GM23338 (cell line): ENCODE measurements around the gene LCTL. TPM values are rescaled to one million over a fixed set of nuclear protein-coding genes. Genes with fewer than 3 reads are reported as not detected.

Experiments used
- ATAC-seq: fragments of 200-7000 bp; cut with Tn5 transposase; 3 replicates; pipeline ENCODE4 v1.9.1; 2020
- DNase-seq: peaks from one replicate; pipeline ENCODE4 v3.0.0-alpha.2; 2015; ENCODE audit warnings: low spot score
- H2AFZ ChIP-seq: fragments of 200-600 bp; sonication (generic); 2 replicates; pipeline ENCODE4 v1.8.0; 2016; ENCODE audit warnings: antibody characterized with exemption, mild to moderate bottlenecking, moderate library complexity
- H3F3A ChIP-seq: fragments of 200-600 bp; sonication (generic); replicated peaks from 2 replicates; pipeline ENCODE4 v1.8.0; 2017; ENCODE audit warnings: antibody characterized with exemption, mixed run types, low read depth
- H3K27ac ChIP-seq: fragments of 200-600 bp; sonication (generic); 2 replicates; pipeline ENCODE4 v1.6.1; 2016; ENCODE audit warnings: low read depth
- H3K27me3 ChIP-seq: fragments of 200-600 bp; sonication (generic); 2 replicates; pipeline ENCODE4 v1.8.0; 2016; ENCODE audit warnings: mild to moderate bottlenecking, mixed run types, moderate library complexity; ENCODE audit not compliant: insufficient read depth
- H3K36me3 ChIP-seq: fragments of 200-600 bp; sonication (generic); 2 replicates; pipeline ENCODE4 v1.8.0; 2016; ENCODE audit warnings: mild to moderate bottlenecking; ENCODE audit not compliant: insufficient read depth
- H3K4me1 ChIP-seq: fragments of 200-600 bp; sonication (generic); 2 replicates; pipeline ENCODE4 v1.8.0; 2016; ENCODE audit warnings: mild to moderate bottlenecking, moderate library complexity; ENCODE audit not compliant: insufficient read depth
- H3K4me2 ChIP-seq: fragments of 200-600 bp; sonication (generic); 2 replicates; pipeline ENCODE4 v1.7.1; 2017; ENCODE audit warnings: mixed run types
- H3K4me3 ChIP-seq: fragments of 200-600 bp; sonication (generic); 2 replicates; pipeline ENCODE4 v1.6.1; 2016; ENCODE audit warnings: mixed run types
- H3K79me2 ChIP-seq: fragments of 200-600 bp; sonication (generic); replicated peaks from 2 replicates; pipeline ENCODE4 v1.8.0; 2017; ENCODE audit warnings: mild to moderate bottlenecking; ENCODE audit not compliant: insufficient read depth
- H3K9me2 ChIP-seq: fragments of 200-600 bp; sonication (generic); 2 replicates; pipeline ENCODE4 v1.8.0; 2017; ENCODE audit not compliant: insufficient read depth
- H4K20me1 ChIP-seq: fragments of 200-600 bp; sonication (generic); replicated peaks from 2 replicates; pipeline ENCODE4 v1.8.0; 2017; ENCODE audit warnings: mild to moderate bottlenecking; ENCODE audit not compliant: insufficient read depth
- H3K27ac Mint-ChIP-seq: 2 replicates; pipeline ENCODE4 v1.8.0; 2020; ENCODE audit warnings: inconsistent platforms, mild to moderate bottlenecking, moderate library complexity, mixed read lengths
- H3K27me3 Mint-ChIP-seq: 3 replicates; pipeline ENCODE4 v1.8.0; 2022; ENCODE audit warnings: low read depth, mild to moderate bottlenecking, moderate library complexity, mixed read lengths, inconsistent platforms; ENCODE audit not compliant: insufficient read depth, poor library complexity
- H3K36me3 Mint-ChIP-seq: 3 replicates; pipeline ENCODE4 v1.8.0; 2021; ENCODE audit warnings: low read depth, mild to moderate bottlenecking, inconsistent platforms, moderate library complexity, mixed read lengths
- H3K4me1 Mint-ChIP-seq: 3 replicates; pipeline ENCODE4 v1.8.0; 2020; ENCODE audit warnings: mild to moderate bottlenecking, inconsistent platforms, mixed read lengths
- H3K4me3 Mint-ChIP-seq: 3 replicates; pipeline ENCODE4 v1.8.0; 2021; ENCODE audit warnings: moderate library complexity, mild to moderate bottlenecking, inconsistent platforms, mixed read lengths
- H3K9me3 Mint-ChIP-seq: 3 replicates; pipeline ENCODE4 v1.8.0; 2020; ENCODE audit warnings: moderate library complexity, mild to moderate bottlenecking, inconsistent platforms, mixed read lengths
- CTCF ChIP-seq, 2 experiments: fragments of 200-600 bp in 1 of 2; sonication (generic) in 1 of 2; conservative IDR thresholded peaks; 2 replicates each; pipeline versions ENCODE4 v1.5.1 to v1.6.1; 2016 to 2017; ENCODE audit warnings: antibody characterized with exemption in 2 of 2, low read depth in 2 of 2, mild to moderate bottlenecking in 2 of 2, moderate library complexity in 1 of 2
- ETS1 ChIP-seq: IDR thresholded peaks from 2 replicates; pipeline ENCODE4 v1.6.1; 2016; ENCODE audit warnings: antibody characterized with exemption
- STAT1 ChIP-seq: IDR thresholded peaks from one replicate; pipeline ENCODE4 v1.6.1; 2016; ENCODE audit warnings: antibody characterized with exemption; ENCODE audit not compliant: unreplicated experiment
- ZNF114 ChIP-seq: fragments of 250-450 bp; sonication (Bioruptor Pico); IDR thresholded peaks from 2 replicates; pipeline ENCODE4 v1.5.0; 2020; ENCODE audit warnings: mild to moderate bottlenecking, moderate library complexity
- ZNF462 ChIP-seq: fragments of 250-450 bp; sonication (Bioruptor Pico); IDR thresholded peaks from 2 replicates; pipeline ENCODE4 v1.5.0; 2020; ENCODE audit warnings: mild to moderate bottlenecking, moderate library complexity
- polyA plus RNA-seq: library from polyadenylated mRNA; unstranded; fragments of >200 nt; fragmentation: Nextera tagmentation; extraction: Ambion mirVana; gene quantifications from 2 replicates; pipeline ENCODE4 v1.2.1, GENCODE V29; 2016
- total RNA-seq: library from RNA; depleted of rRNA; stranded (reverse); fragments of >200 nt; shearing (Covaris generic); gene quantifications from 2 replicates; pipeline ENCODE4 v1.2.3, GENCODE V29; 2014

LCTL gene
- total and polyA plus RNA-seq, 2 experiments from 2014 or later, result 2.3 to 5.6 TPM

- Mint-ChIP-seq H3K36me3 (peaks cover 18% of the 10 kb centered on the region), H3K9me3 (peaks cover 4% of the 10 kb centered on the region; the same call in 1 of the 3 replicates), H3K27ac (no peak overlapping the region), H3K4me1 (no peaks in the 10 kb centered on the region), H3K4me3 (no peak overlapping the region), H3K27me3 (no peaks in the 10 kb centered on the region)
- no peak overlapping the region for H3K4me2 ChIP-seq
- no peak overlapping the region for H3K4me3 ChIP-seq
- H3K9me2 ChIP-seq, result no peaks in the 10 kb centered on the region
- H3F3A ChIP-seq, result no peaks in the 10 kb centered on the region
- no peaks in the 10 kb centered on the region; the same call in 1 of the 2 replicates for H3K36me3 ChIP-seq
- ATAC-seq (no peak), DNase-seq (no peak)
- no peaks in the 10 kb centered on the region for H4K20me1 ChIP-seq
- TF ChIP-seq STAT1 (no peak), ETS1 (no peak), CTCF (conservative IDR thresholded peaks at IDR 0.05; ENCODE audit: low read depth in 2 of 2) (no peak), ZNF114 (CRISPR knock-in tag) (no peak), ZNF462 (no peak)
- H3K4me1 ChIP-seq, result no peaks in the 10 kb centered on the region
- H3K79me2 ChIP-seq, result no peaks in the 10 kb centered on the region
- no peak overlapping the region for H3K27ac ChIP-seq
- no peak overlapping the region for H2AFZ ChIP-seq
- H3K27me3 ChIP-seq, result no peaks in the 10 kb centered on the region
Observed at GRCh38 chr15:66558271-66558670, 7.5 kb downstream of the LCTL start.
